K562 (cell line): Measurements from ENCODE around the gene PLSCR3. TPM values are rescaled to one million over a fixed set of nuclear protein-coding genes. Genes with fewer than 3 reads are reported as not detected.

Experiments
- CTBP1 ChIP-seq: fragments of 450-650 bp; IDR thresholded peaks from 2 replicates; pipeline ENCODE4 v1.6.1; 2016; ENCODE audit warnings: borderline replicate concordance
- DMBX1 ChIP-seq: fragments of 250-450 bp; sonication (Bioruptor Pico); IDR thresholded peaks from 2 replicates; pipeline ENCODE4 v1.8.0; 2022; ENCODE audit warnings: inconsistent platforms, mild to moderate bottlenecking, moderate library complexity, borderline replicate concordance
- DNMT1 ChIP-seq: fragments of 450-650 bp; IDR thresholded peaks from 2 replicates; pipeline ENCODE4 v1.6.1; 2016; ENCODE audit warnings: antibody characterized with exemption, mild to moderate bottlenecking
- HNRNPK ChIP-seq: fragments of 200-400 bp; formaldehyde crosslinking; IDR thresholded peaks from one replicate; pipeline ENCODE4 v1.6.1; 2018; ENCODE audit warnings: mild to moderate bottlenecking, low read depth, low read length; ENCODE audit not compliant: poor library complexity, severe bottlenecking
- KLF1 ChIP-seq: fragments of 450-650 bp; IDR thresholded peaks from 2 replicates; pipeline ENCODE4 v1.6.1; 2016; ENCODE audit warnings: missing genetic modification characterization, missing compliant biosample characterization
- TEAD4 ChIP-seq, 2 experiments: sonication (generic) in 1 of 2; formaldehyde crosslinking in 1 of 2; IDR thresholded peaks; 2 replicates each; pipeline versions ENCODE4 v1.6.1 to v1.8.0; 2012 to 2022; ENCODE audit warnings: borderline replicate concordance in 1 of 2, inconsistent platforms in 1 of 2, low read length in 1 of 2, mild to moderate bottlenecking in 1 of 2, missing genetic modification reagents in 1 of 2
- ZBTB7A ChIP-seq: IDR thresholded peaks from 2 replicates; pipeline ENCODE4 v1.6.1; 2011; ENCODE audit warnings: low read depth, mild to moderate bottlenecking, low read length, moderate library complexity, borderline replicate concordance; ENCODE audit not compliant: control insufficient read depth
- ZEB2 ChIP-seq: fragments of 450-650 bp; IDR thresholded peaks from 2 replicates; pipeline ENCODE4 v1.6.1; 2016
- polyA plus RNA-seq, 8 experiments: library from polyadenylated mRNA; depleted of rRNA in 4 of 8; stranded (reverse) in 5 of 8; unstranded in 3 of 8; fragments of >200 nt; fragmentation: Nextera tagmentation in 2 of 8; fragmentation: Illumina TruSeq in 1 of 8; extraction: Ambion mirVana in 2 of 8; extraction: Trizol in 1 of 8; gene quantifications; 2 replicates each; pipeline versions ENCODE4 v1.2.1 to v1.2.3, GENCODE V29; 2011 to 2014; ENCODE audit warnings: inconsistent platforms in 1 of 8, missing spikeins in 1 of 8
- total RNA-seq, 7 experiments: library from RNA; depleted of rRNA in 6 of 7; stranded (reverse); fragments of >200 nt in 6 of 7; fragmentation: Illumina TruSeq in 2 of 7; extraction: Trizol in 2 of 7; gene quantifications; 2 replicates each; pipeline versions ENCODE4 v1.2.1 to v1.2.3, GENCODE V29; 2011 to 2021; ENCODE audit warnings: low replicate concordance in 1 of 7
- TF ChIP-seq, protein P1 (sequence below): fragments of 200-600 bp; sonication (generic); IDR thresholded peaks from one replicate; pipeline ENCODE4 v1.6.1; 2012; ENCODE audit warnings: mild to moderate bottlenecking, low read depth, low read length, inconsistent platforms
- TF ChIP-seq, protein P2 (sequence below): fragments of 450-650 bp; formaldehyde crosslinking; IDR thresholded peaks from 2 replicates; pipeline ENCODE4 v1.4.0; 2020; ENCODE audit warnings: mild to moderate bottlenecking, moderate library complexity
- TF ChIP-seq, protein P3 (sequence below): fragments of 450-650 bp; IDR thresholded peaks from 2 replicates; pipeline ENCODE4 v1.6.1; 2016

Gene PLSCR3
- total and polyA plus RNA-seq, 9 of the 15 experiments (the other 6 are each of a cell fraction or from before 2014, with no cell fraction given): 3.2 to 16.8 (median 4.5) TPM

DNA sequence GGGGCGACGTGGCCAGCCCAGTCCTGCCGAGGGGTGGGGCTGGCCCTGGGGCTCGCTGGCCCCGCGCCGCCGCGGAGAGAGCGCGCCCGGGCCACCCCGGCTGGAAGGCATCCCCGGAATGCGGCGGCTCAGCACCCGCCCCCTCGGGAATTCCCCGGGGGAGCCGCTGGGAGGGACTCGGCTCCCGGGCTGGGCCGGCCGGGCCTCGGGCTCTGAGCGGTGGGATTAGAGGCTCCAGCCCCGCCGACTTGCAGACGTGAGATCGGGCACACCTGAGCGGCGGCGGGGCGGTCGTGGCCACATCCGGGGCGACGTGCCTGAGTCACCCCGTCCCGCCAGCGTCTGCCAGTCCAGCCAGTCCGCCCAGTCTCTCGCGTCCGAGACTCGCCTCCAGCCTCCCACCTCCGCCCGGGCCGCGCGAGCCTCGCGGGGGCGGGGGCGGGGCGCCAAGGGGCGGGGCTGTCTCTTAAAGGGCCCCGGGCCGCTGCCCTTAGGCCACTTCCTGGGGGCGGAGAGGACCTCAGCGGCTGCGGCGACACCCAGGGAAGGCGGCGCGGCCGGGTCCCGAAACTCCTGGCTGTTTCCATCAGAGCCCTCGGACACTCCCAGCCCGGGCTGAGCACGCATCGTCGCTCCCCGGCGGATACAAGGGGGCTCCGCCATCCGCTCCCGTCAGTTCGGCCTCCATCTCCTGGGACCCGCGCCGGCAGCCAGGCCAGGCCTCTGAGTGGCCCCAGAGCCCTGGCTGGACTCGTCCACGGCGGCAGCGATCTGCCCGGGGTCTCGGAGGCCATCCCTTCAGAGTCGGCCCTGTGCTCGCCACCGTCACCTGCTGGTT is 42.4 kb downstream of the PLSCR3 start, which contains the start of gene KCTD11 (continued):
- TF ChIP-seq, protein P1, sequence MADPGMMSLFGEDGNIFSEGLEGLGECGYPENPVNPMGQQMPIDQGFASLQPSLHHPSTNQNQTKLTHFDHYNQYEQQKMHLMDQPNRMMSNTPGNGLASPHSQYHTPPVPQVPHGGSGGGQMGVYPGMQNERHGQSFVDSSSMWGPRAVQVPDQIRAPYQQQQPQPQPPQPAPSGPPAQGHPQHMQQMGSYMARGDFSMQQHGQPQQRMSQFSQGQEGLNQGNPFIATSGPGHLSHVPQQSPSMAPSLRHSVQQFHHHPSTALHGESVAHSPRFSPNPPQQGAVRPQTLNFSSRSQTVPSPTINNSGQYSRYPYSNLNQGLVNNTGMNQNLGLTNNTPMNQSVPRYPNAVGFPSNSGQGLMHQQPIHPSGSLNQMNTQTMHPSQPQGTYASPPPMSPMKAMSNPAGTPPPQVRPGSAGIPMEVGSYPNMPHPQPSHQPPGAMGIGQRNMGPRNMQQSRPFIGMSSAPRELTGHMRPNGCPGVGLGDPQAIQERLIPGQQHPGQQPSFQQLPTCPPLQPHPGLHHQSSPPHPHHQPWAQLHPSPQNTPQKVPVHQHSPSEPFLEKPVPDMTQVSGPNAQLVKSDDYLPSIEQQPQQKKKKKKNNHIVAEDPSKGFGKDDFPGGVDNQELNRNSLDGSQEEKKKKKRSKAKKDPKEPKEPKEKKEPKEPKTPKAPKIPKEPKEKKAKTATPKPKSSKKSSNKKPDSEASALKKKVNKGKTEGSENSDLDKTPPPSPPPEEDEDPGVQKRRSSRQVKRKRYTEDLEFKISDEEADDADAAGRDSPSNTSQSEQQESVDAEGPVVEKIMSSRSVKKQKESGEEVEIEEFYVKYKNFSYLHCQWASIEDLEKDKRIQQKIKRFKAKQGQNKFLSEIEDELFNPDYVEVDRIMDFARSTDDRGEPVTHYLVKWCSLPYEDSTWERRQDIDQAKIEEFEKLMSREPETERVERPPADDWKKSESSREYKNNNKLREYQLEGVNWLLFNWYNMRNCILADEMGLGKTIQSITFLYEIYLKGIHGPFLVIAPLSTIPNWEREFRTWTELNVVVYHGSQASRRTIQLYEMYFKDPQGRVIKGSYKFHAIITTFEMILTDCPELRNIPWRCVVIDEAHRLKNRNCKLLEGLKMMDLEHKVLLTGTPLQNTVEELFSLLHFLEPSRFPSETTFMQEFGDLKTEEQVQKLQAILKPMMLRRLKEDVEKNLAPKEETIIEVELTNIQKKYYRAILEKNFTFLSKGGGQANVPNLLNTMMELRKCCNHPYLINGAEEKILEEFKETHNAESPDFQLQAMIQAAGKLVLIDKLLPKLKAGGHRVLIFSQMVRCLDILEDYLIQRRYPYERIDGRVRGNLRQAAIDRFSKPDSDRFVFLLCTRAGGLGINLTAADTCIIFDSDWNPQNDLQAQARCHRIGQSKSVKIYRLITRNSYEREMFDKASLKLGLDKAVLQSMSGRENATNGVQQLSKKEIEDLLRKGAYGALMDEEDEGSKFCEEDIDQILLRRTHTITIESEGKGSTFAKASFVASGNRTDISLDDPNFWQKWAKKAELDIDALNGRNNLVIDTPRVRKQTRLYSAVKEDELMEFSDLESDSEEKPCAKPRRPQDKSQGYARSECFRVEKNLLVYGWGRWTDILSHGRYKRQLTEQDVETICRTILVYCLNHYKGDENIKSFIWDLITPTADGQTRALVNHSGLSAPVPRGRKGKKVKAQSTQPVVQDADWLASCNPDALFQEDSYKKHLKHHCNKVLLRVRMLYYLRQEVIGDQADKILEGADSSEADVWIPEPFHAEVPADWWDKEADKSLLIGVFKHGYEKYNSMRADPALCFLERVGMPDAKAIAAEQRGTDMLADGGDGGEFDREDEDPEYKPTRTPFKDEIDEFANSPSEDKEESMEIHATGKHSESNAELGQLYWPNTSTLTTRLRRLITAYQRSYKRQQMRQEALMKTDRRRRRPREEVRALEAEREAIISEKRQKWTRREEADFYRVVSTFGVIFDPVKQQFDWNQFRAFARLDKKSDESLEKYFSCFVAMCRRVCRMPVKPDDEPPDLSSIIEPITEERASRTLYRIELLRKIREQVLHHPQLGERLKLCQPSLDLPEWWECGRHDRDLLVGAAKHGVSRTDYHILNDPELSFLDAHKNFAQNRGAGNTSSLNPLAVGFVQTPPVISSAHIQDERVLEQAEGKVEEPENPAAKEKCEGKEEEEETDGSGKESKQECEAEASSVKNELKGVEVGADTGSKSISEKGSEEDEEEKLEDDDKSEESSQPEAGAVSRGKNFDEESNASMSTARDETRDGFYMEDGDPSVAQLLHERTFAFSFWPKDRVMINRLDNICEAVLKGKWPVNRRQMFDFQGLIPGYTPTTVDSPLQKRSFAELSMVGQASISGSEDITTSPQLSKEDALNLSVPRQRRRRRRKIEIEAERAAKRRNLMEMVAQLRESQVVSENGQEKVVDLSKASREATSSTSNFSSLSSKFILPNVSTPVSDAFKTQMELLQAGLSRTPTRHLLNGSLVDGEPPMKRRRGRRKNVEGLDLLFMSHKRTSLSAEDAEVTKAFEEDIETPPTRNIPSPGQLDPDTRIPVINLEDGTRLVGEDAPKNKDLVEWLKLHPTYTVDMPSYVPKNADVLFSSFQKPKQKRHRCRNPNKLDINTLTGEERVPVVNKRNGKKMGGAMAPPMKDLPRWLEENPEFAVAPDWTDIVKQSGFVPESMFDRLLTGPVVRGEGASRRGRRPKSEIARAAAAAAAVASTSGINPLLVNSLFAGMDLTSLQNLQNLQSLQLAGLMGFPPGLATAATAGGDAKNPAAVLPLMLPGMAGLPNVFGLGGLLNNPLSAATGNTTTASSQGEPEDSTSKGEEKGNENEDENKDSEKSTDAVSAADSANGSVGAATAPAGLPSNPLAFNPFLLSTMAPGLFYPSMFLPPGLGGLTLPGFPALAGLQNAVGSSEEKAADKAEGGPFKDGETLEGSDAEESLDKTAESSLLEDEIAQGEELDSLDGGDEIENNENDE: no peak
- TF ChIP-seq ZEB2: 0 out of 2 replicates have a peak, but pooled peaks have one; percentile 23
- TF ChIP-seq CTBP1: 0 out of 2 replicates have a peak, but pooled peaks have one; percentile 49
- no peak for TF ChIP-seq DNMT1
- TF ChIP-seq DMBX1 (CRISPR knock-in tag): no peak
- TF ChIP-seq ZBTB7A: peak; percentile 70
- TF ChIP-seq KLF1 (tag): no peak
- TF ChIP-seq, protein P2, sequence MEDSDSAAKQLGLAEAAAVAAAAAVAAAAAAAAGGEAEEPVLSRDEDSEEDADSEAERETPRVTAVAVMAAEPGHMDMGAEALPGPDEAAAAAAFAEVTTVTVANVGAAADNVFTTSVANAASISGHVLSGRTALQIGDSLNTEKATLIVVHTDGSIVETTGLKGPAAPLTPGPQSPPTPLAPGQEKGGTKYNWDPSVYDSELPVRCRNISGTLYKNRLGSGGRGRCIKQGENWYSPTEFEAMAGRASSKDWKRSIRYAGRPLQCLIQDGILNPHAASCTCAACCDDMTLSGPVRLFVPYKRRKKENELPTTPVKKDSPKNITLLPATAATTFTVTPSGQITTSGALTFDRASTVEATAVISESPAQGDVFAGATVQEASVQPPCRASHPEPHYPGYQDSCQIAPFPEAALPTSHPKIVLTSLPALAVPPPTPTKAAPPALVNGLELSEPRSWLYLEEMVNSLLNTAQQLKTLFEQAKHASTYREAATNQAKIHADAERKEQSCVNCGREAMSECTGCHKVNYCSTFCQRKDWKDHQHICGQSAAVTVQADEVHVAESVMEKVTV: no peak
- TF ChIP-seq, protein P3, sequence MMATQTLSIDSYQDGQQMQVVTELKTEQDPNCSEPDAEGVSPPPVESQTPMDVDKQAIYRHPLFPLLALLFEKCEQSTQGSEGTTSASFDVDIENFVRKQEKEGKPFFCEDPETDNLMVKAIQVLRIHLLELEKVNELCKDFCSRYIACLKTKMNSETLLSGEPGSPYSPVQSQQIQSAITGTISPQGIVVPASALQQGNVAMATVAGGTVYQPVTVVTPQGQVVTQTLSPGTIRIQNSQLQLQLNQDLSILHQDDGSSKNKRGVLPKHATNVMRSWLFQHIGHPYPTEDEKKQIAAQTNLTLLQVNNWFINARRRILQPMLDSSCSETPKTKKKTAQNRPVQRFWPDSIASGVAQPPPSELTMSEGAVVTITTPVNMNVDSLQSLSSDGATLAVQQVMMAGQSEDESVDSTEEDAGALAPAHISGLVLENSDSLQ: no peak
- no peak for TF ChIP-seq TEAD4 (IDR thresholded peaks at IDR 0.05; ENCODE audit: low read length)
- TF ChIP-seq TEAD4 (CRISPR knock-in tag; IDR thresholded peaks at IDR 0.05; ENCODE audit: borderline replicate concordance): no peak
- TF ChIP-seq HNRNPK: no peak
